ENCODE data around the gene PIMREG.

Gene PIMREG

DNA sequence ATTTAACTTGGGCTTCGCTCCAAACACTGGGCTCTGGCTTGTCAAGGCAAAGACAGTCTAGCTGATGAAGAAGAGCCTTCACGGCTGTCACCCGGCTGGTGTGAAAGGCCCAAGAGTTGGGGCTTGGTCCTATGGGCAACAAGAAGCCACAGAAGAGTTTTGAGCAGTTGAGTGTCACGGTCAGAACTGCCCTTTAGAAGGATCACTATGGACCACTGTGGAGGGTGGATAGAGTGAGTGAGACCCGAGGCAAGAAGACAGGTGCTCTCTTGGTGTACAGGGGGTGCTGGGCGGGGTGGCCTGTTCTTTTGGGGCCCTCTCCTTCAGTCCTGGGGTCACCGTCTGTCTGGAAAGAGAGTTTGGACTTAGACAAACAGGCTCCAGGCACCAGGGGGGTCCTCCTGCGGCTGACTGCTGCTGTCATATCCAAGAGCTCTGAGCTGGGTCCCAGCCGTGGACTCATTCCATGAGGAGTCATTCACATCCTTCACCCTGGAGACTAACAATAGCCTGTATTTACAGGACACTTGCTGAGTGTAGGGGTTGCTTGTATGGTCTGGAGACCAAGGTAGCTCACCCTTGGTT, 2.4 kb downstream of the PIMREG start:
- Histone ChIP-seq H3K79me2 (ENCODE audit: insufficient read depth, low read depth) (no peaks in the 10 kb centered on the region), H4K20me1 (ENCODE audit: insufficient read depth) (no peaks in the 10 kb centered on the region), H3K4me1 (ENCODE audit: low read depth, poor library complexity, severe bottlenecking) (no peaks in the 10 kb centered on the region), H3K9ac (no peak overlapping the region), H3K27me3 (ENCODE audit: insufficient read depth, low read depth) (no peaks in the 10 kb centered on the region), H2AFZ (ENCODE audit: low read depth) (no peak overlapping the region), H3K36me3 (ENCODE audit: insufficient read depth) (no peaks in the 10 kb centered on the region), H3K27ac (no peak overlapping the region), H3K4me2 (no peak overlapping the region), H3K4me3 (IDR thresholded peaks at IDR 0.05; ENCODE audit: insufficient read depth, low read depth, low read length) (no peak overlapping the region)
- TF ChIP-seq, protein P1, sequence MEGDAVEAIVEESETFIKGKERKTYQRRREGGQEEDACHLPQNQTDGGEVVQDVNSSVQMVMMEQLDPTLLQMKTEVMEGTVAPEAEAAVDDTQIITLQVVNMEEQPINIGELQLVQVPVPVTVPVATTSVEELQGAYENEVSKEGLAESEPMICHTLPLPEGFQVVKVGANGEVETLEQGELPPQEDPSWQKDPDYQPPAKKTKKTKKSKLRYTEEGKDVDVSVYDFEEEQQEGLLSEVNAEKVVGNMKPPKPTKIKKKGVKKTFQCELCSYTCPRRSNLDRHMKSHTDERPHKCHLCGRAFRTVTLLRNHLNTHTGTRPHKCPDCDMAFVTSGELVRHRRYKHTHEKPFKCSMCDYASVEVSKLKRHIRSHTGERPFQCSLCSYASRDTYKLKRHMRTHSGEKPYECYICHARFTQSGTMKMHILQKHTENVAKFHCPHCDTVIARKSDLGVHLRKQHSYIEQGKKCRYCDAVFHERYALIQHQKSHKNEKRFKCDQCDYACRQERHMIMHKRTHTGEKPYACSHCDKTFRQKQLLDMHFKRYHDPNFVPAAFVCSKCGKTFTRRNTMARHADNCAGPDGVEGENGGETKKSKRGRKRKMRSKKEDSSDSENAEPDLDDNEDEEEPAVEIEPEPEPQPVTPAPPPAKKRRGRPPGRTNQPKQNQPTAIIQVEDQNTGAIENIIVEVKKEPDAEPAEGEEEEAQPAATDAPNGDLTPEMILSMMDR (conservative IDR thresholded peaks at IDR 0.05; ENCODE audit: low read depth, low read length), result no peak

DNA sequence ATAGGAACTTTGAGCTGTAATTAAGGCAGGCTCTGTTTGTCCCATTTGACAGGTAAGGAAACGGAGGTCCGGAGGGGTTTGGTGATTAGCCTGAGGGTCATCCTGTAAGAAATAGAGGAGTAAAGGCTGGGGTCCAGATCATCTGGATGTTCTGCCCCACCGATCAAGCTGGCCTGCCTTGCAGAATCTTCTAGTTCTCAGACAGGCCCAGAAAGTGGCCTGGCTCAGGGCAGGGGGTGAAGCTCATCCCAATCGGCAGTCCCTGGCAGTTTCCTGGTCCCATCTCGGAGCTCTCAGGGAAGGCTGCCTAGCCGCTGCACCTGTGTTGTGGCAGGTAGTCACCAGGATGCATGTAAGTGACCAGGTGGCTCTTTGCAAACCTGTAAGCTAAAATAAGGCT, 4.2 kb downstream of the PIMREG start:
- H3K79me2 ChIP-seq (ENCODE audit: insufficient read depth, low read depth), result no peaks in the 10 kb centered on the region
- H3K27me3 ChIP-seq (ENCODE audit: insufficient read depth, low read depth), result no peaks in the 10 kb centered on the region
- no peak overlapping the region for H3K9ac ChIP-seq
- no peak overlapping the region for H3K4me3 ChIP-seq (IDR thresholded peaks at IDR 0.05; ENCODE audit: insufficient read depth, low read depth, low read length)
- no peak overlapping the region for H3K4me2 ChIP-seq
- no peak overlapping the region for H3K27ac ChIP-seq
- H3K4me1 ChIP-seq (ENCODE audit: low read depth, poor library complexity, severe bottlenecking), result no peaks in the 10 kb centered on the region
- no peaks in the 10 kb centered on the region for H4K20me1 ChIP-seq (ENCODE audit: insufficient read depth)
- no peak overlapping the region for H2AFZ ChIP-seq (ENCODE audit: low read depth)
- H3K36me3 ChIP-seq (ENCODE audit: insufficient read depth), result no peaks in the 10 kb centered on the region
- TF ChIP-seq, protein P1 (conservative IDR thresholded peaks at IDR 0.05; ENCODE audit: low read depth, low read length), result no peak

DNA sequence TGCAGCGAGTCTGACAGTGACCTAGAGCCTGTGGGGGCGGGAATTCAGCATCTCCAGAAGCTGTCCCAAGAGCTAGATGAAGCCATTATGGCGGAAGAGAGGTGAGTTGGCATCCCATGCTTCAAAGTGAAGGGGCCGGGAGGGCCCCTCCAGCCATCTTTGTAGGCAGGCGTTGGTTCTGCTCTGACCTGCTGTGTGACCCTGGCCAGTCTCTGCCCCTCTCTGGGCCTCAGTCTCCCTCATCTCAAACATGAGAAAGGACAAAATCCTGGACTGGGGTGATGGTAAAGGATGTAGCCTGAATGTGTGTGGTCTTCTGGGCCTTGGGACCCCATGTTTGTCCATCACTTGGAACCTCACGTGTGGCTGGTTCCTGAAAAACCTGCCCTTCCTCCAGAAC, 5.1 kb downstream of the PIMREG start:
- Histone ChIP-seq H3K9ac (no peak overlapping the region), H3K4me2 (no peak overlapping the region), H3K79me2 (ENCODE audit: insufficient read depth, low read depth) (no peaks in the 10 kb centered on the region), H3K27me3 (ENCODE audit: insufficient read depth, low read depth) (no peaks in the 10 kb centered on the region), H3K4me3 (IDR thresholded peaks at IDR 0.05; ENCODE audit: insufficient read depth, low read depth, low read length) (no peak overlapping the region), H3K27ac (no peak overlapping the region), H2AFZ (ENCODE audit: low read depth) (no peak overlapping the region), H3K36me3 (ENCODE audit: insufficient read depth) (no peaks in the 10 kb centered on the region), H3K4me1 (ENCODE audit: low read depth, poor library complexity, severe bottlenecking) (no peaks in the 10 kb centered on the region), H4K20me1 (ENCODE audit: insufficient read depth) (no peaks in the 10 kb centered on the region)
- TF ChIP-seq, protein P1 (conservative IDR thresholded peaks at IDR 0.05; ENCODE audit: low read depth, low read length), result no peak

DNA sequence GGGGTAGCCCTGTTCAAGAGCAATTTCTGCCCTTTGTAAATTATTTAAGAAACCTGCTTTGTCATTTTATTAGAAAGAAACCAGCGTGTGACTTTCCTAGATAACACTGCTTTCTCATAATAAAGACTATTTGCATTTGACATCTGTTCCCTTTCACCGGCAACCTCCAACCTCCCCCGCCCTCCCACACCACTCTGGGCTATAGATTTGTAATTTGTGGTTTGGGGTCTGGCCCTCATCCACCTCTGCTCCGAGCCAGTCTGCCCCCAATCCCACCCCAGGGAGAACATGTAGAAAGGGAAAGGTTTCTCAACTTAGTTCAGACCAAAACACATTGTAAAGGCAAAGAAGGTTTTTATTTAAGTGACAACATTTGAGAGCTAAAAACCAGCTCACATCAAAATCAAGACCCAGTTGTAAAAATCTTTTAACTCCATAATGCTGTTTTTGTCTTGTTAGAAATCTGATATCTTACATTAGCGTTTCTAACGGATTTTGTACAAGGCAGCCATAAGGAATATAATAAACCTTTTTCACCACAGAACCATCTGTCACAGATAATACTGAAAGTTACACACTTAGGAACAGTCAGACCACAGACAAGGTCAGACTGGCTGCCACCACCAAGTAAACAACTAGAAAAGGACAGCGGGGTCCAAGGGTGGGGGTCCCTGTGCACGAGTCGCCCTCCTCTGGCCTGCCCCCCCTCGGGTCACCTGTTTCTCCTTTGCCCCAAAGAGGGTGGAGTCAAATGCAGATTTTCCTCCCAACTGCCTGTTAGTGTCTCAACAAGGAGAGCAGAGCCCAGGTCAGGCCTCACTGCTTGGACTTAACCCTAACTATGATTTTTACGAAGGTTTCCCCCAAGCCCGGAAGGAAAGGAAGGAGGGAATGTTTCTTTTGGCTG, 6.9 kb downstream of the PIMREG start:
- Histone ChIP-seq H3K9ac (no peak overlapping the region), H3K4me3 (IDR thresholded peaks at IDR 0.05; ENCODE audit: insufficient read depth, low read depth, low read length) (no peak overlapping the region), H3K4me1 (ENCODE audit: low read depth, poor library complexity, severe bottlenecking) (no peaks in the 10 kb centered on the region), H3K36me3 (ENCODE audit: insufficient read depth) (no peaks in the 10 kb centered on the region), H3K27ac (no peak overlapping the region), H2AFZ (ENCODE audit: low read depth) (no peak overlapping the region), H3K79me2 (ENCODE audit: insufficient read depth, low read depth) (no peaks in the 10 kb centered on the region), H3K27me3 (ENCODE audit: insufficient read depth, low read depth) (no peaks in the 10 kb centered on the region), H3K4me2 (no peak overlapping the region), H4K20me1 (ENCODE audit: insufficient read depth) (no peaks in the 10 kb centered on the region)
- TF ChIP-seq, protein P1 (conservative IDR thresholded peaks at IDR 0.05; ENCODE audit: low read depth, low read length), result no peak
